GM19328 (cell line): ENCODE results near the gene MORC3.

Experiments
- ATAC-seq: cut with Tn5 transposase; IDR thresholded peaks from one replicate; pipeline ENCODE4 v1.9.1; 2021; ENCODE audit warnings: mild to moderate bottlenecking, moderate library complexity; ENCODE audit not compliant: unreplicated experiment

MORC3 gene

GRCh38 chr21:36422279-36423098 is 102.5 kb downstream of the MORC3 start:
- no peak for ATAC-seq

GRCh38 chr21:36423771-36424433 is 103.9 kb downstream of the MORC3 start:
- no peak for ATAC-seq

DNA sequence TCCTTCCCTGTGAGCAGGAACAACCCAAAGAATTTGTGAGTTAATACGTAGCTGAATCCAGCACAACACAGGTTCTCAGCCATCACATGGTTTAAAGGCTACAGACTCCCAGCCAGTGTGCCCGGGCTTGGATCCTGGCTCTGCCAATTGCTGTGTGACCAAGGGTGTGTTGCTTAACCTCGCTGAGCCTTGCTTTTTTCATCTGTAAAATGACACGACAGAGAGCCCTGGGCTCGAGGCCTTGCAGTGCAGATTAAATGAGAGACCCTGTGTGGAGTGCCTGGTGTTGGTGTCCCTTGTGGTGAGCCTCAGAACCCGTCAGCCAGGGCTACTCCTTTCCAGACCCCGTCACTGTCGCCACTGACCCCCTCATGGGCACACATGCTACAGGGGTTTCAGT is 104.6 kb downstream of the MORC3 start:
- no peak for ATAC-seq

- no peak for ATAC-seq
These were observed 105.3 kb downstream of the MORC3 start for GRCh38 chr21:36425286-36425685.
